ENCODE results near the gene JMJD4.

GRCh38 chr1:227769047-227769935, 34.2 kb upstream of the JMJD4 start:
- TF ChIP-seq THAP7 (CRISPR knock-in tag; IDR thresholded peaks at IDR 0.05): no peak
- TF ChIP-seq MYBL2 (IDR thresholded peaks at IDR 0.05; ENCODE audit: low read depth): no peak
- no peak for TF ChIP-seq MYBL2 (CRISPR knock-in tag; IDR thresholded peaks at IDR 0.05; ENCODE audit: borderline replicate concordance)
